Subcutaneous abdominal adipose tissue (tissue), 5 donors: ENCODE measurements around the gene ADCK2.

Experiments
- H3K27ac ChIP-seq: one replicate; pipeline ENCODE4 v1.7.0; 2013; ENCODE audit warnings: low read depth, mild to moderate bottlenecking, inconsistent platforms, low read length, moderate library complexity
- H3K27me3 ChIP-seq, 5 donors: one replicate each; pipeline ENCODE4 v1.7.0; 2013; ENCODE audit warnings: low read length in 5 of 5, inconsistent platforms in 1 of 5; ENCODE audit not compliant: control insufficient read depth in 5 of 5, insufficient read depth in 4 of 5
- H3K36me3 ChIP-seq, 5 donors: one replicate each; pipeline ENCODE4 v1.7.0; 2013; ENCODE audit warnings: low read length in 5 of 5; ENCODE audit not compliant: control insufficient read depth in 5 of 5, insufficient read depth in 5 of 5
- H3K4me1 ChIP-seq, 5 donors: one replicate each; pipeline ENCODE4 v1.7.0; 2013; ENCODE audit warnings: low read length in 5 of 5, mild to moderate bottlenecking in 3 of 5, moderate library complexity in 1 of 5; ENCODE audit not compliant: control insufficient read depth in 5 of 5, insufficient read depth in 5 of 5
- H3K4me3 ChIP-seq, 5 donors: one replicate each; pipeline ENCODE4 v1.7.0; 2013; ENCODE audit warnings: low read length in 5 of 5, low read depth in 1 of 5
- H3K9ac ChIP-seq, 5 donors: one replicate each; pipeline ENCODE4 v1.7.0; 2013; ENCODE audit warnings: low read length in 5 of 5, mild to moderate bottlenecking in 4 of 5, moderate library complexity in 3 of 5
- H3K9me3 ChIP-seq, 5 donors: one replicate each; pipeline ENCODE4 v1.7.0; 2013; ENCODE audit warnings: low read length in 5 of 5; ENCODE audit not compliant: control insufficient read depth in 5 of 5
- donor health status: healthy.
- donor health status: healthy.
- donor health status: healthy.
- donor health status: healthy.
- donor health status: healthy.

The ADCK2 gene

GRCh38 chr7:140645166-140645900 lies 27.4 kb upstream of the ADCK2 start:
- Histone ChIP-seq H3K4me3 (no peak overlapping the region), H3K4me1 (peaks cover 2 to 17% (median 10%) of the 10 kb centered on the region in 5 donors), H3K27me3 (peaks cover 0 to 16% (median 7%) of the 10 kb centered on the region in 5 donors), H3K9me3 (no peaks in the 10 kb centered on the region), H3K36me3 (no peaks in the 10 kb centered on the region), H3K9ac (no peak overlapping the region), H3K27ac (no peak overlapping the region)

GRCh38 chr7:140646931-140647647 lies 25.7 kb upstream of the ADCK2 start:
- Histone ChIP-seq H3K4me3 (no peak overlapping the region), H3K9me3 (no peaks in the 10 kb centered on the region), H3K4me1 (peaks cover 0 to 3% (median 0%) of the 10 kb centered on the region in 5 donors), H3K27ac (no peak overlapping the region), H3K9ac (no peak overlapping the region), H3K36me3 (no peaks in the 10 kb centered on the region), H3K27me3 (peaks cover 0 to 6% (median 4%) of the 10 kb centered on the region in 5 donors)

DNA sequence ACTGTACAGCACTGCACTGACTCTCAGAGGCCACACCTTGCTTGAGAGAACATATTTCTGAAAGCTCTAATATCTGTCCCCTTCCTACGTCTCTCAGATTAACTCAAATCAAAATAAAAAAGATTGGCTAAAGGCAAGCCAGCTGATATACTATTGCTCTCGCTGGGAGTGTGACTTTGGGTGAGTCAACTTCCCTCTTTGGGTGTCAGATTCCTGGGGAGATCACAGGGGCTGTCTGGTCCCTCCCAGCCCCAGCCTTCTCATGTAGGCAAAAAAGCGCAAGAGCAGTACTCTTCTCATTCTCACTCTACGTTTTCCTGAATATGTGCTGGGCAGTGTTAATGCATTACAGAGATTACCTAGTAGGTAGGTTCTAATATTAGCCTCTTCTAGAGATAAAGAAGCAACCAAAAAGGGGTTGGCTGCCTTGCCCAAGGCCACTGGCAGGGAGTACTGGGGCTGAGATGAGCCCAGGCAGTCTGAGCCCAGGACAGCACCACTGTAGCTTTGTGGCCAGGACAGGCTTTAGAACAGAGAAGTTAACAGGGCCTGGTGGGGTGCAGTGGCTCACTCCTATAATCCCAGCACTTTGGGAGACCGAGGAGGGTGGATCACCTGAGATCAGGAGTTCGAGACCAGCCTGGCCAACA lies 23.1 kb upstream of the ADCK2 start:
- H3K9me3 ChIP-seq = no peaks in the 10 kb centered on the region
- H3K4me3 ChIP-seq = no peak overlapping the region
- no peaks in the 10 kb centered on the region for H3K36me3 ChIP-seq
- H3K9ac ChIP-seq = no peak overlapping the region
- H3K4me1 ChIP-seq = peaks cover 2 to 15% (median 10%) of the 10 kb centered on the region in 5 donors
- H3K27ac ChIP-seq = no peak overlapping the region
- H3K27me3 ChIP-seq = peaks cover 0 to 2% (median 0%) of the 10 kb centered on the region in 5 donors

DNA sequence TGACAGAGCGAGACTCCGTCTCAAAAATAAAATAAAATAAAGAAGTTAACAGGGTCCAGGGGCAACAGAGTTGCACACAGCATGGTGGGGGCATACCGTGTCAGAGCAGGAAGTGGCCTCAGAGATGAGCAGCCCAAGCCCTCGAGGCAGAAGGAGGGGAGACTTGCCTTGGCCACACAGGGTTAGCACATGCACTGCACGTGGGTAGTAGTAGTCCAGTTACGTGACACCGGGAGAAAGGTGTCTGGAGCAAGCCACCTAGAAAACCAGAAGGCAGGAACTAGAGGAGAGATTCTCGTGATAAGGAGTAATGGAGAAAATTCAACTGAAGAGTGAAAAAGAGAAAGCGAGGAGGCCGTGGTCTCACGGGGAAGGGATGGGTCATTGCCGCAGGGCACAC lies 22.4 kb upstream of the ADCK2 start:
- no peak overlapping the region for H3K27ac ChIP-seq
- no peak overlapping the region for H3K4me3 ChIP-seq
- no peaks in the 10 kb centered on the region for H3K9me3 ChIP-seq
- peaks cover 2 to 15% (median 10%) of the 10 kb centered on the region in 5 donors for H3K4me1 ChIP-seq
- no peak overlapping the region for H3K9ac ChIP-seq
- peaks cover 0 to under 1% (median 0%) of the 10 kb centered on the region in 5 donors for H3K27me3 ChIP-seq
- H3K36me3 ChIP-seq = no peaks in the 10 kb centered on the region

DNA sequence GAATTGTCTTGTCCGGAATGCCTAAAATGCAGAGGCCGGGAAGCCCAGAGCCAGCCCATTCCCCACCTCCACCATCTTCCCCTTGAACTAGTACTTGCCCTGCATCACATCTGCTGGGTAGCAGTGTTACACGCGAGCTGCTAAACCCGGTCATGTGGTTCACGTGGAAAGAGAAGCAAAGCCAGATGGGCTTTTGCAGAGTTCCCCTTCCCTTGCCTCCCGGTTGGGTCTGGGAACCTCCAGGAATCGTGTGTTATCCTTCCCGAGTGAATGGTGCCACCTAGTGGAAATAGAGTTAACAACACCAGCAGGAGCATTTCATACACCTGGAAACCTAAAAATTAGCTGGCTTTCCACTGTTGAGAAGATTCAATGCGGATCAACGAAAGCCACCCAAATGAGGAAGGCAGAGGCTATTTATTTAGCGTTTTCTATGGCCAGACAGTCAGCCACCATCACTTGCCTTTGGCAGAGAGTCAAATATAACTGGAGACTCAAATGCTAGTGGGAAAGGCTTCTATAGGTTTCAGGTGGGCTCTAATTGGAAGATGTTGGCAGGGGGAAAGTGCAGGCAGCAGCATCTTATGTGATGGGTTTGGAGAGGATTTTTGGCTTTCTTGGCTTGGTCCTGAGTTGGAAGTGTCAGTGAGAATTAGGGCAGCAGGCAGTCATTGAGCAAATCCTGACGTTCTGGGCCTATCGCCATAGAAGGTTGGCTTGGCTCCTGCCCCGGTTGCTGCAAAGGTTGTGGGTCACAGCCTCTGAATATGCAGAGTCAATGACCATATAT lies 19.2 kb upstream of the ADCK2 start:
- H3K27me3 ChIP-seq = no peaks in the 10 kb centered on the region
- H3K36me3 ChIP-seq = no peaks in the 10 kb centered on the region
- no peak overlapping the region for H3K9ac ChIP-seq
- H3K9me3 ChIP-seq = no peaks in the 10 kb centered on the region
- no peak overlapping the region for H3K27ac ChIP-seq
- no peak overlapping the region for H3K4me3 ChIP-seq
- H3K4me1 ChIP-seq = peaks cover 15 to 34% (median 26%) of the 10 kb centered on the region in 5 donors

DNA sequence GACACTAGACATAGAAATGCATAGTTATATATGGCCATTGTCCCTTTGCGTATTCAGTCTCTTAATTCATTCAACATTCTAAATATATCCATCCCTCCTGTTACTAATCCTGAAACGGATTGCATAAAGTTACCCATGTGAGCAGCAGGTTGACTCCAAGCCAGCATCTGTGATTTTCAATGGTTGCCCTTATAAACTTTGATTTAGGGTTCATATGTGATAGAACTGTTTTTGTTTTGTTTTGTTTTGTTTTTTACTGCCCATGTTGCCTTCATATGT lies 18.7 kb upstream of the ADCK2 start:
- Histone ChIP-seq H3K4me1 (peaks cover 15 to 34% (median 26%) of the 10 kb centered on the region in 5 donors), H3K27me3 (no peaks in the 10 kb centered on the region), H3K4me3 (no peak overlapping the region), H3K9me3 (no peaks in the 10 kb centered on the region), H3K9ac (no peak overlapping the region), H3K36me3 (no peaks in the 10 kb centered on the region), H3K27ac (no peak overlapping the region)

DNA sequence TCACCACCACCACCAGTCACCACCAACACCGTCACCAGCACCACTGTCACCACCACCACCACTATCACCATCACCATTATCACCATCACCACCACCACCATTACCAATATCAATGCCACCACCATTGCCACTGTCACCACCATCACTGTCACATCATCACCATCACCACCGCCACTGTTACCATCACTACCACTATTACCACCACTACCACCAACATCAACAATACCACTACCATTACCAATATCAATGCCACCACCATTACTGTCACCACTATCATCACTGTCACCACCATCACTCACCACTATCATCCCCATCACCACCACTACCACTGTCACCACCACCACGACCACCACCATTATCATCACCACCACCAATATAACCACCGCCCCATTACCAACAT lies 18.1 kb upstream of the ADCK2 start:
- no peak overlapping the region for H3K4me3 ChIP-seq
- H3K27me3 ChIP-seq = no peaks in the 10 kb centered on the region
- H3K36me3 ChIP-seq = no peaks in the 10 kb centered on the region
- H3K4me1 ChIP-seq = peaks cover 15 to 34% (median 26%) of the 10 kb centered on the region in 5 donors
- H3K9me3 ChIP-seq = no peaks in the 10 kb centered on the region
- H3K9ac ChIP-seq = no peak overlapping the region
- no peak overlapping the region for H3K27ac ChIP-seq

DNA sequence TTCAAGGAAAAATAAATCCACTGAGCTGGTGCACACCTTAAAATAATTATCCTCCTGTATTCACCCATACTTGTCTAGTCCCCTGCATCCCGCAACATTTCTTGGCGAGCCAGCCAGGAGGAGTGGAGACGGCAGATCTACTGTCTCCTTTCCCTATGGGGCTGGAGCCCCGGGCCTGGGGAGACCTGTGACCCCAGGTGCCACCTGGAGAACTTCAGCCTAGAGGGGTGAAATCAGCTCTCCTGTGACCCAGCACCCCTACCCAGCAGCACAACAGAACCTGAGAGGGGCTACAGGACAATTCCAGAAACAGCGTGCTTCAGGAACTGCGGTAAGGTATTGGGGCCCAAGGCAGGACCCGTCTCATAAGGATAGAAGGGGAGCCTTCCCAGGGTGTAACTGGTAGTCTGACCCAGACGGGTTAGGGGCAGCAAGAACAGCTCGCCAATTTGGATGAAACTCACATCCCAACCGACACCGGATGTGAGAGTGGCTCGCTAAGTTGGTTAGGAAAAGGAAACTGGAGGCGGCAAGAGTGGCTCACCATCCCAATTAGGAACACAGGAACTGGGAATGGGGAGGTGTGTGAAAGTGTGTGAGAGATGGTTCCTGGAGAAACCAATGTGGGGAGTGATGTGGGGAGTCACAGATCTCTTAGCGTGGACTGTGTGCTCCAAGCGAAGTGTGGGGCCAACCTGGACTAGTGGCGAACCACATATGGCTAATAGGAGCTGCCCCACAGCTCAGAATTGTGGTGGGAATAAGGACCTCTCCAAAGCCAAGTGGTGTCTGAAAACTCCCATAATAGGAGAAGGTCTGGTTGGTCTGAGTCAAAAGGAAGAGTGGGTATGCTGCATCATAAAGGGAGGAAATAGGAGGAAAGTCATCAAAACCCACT lies 17.0 kb upstream of the ADCK2 start:
- H3K9me3 ChIP-seq = no peaks in the 10 kb centered on the region
- H3K27me3 ChIP-seq = peaks cover 0 to 2% (median 0%) of the 10 kb centered on the region in 5 donors
- peaks cover 15 to 34% (median 26%) of the 10 kb centered on the region in 5 donors for H3K4me1 ChIP-seq
- peak overlapping the region in 4 of 5 donors; percentile 43 to 61 (median 56) for H3K4me3 ChIP-seq
- H3K36me3 ChIP-seq = no peaks in the 10 kb centered on the region
- H3K9ac ChIP-seq = peak overlapping the region in 1 of 5 donors; percentile 38
- H3K27ac ChIP-seq = peak overlapping the region; percentile 52
